ENCODE results near the gene FADS6. TPM values are rescaled to one million over a fixed set of nuclear protein-coding genes. Genes with fewer than 3 reads are reported as not detected.
A peak's percentile ranks its signal among the peaks of the same experiment; 100 is the strongest.

FADS6 gene
- total and polyA plus RNA-seq, 2 of the 13 experiments (the other 11 are each of a cell fraction or from before 2014, with no cell fraction given), result 0.11 TPM

- no peak overlapping the region for H3K9ac ChIP-seq (ENCODE audit: insufficient read depth, low read depth, low read length)
- peaks cover 10 to 63% of the 10 kb centered on the region in 2 experiments for H3K27me3 ChIP-seq (ENCODE audit: control insufficient read depth in 1 of 2, insufficient read depth in 2 of 2, low read length in 2 of 2)
- peak overlapping the region; percentile 26 to 61 (median 41); a peak in 4 of 6 replicates for H3K4me3 ChIP-seq (replicated peaks in 1 of 3; ENCODE audit: insufficient read depth in 1 of 3, low read depth in 2 of 3, low read length in 3 of 3)
- H3K36me3 ChIP-seq (replicated peaks in 1 of 2; ENCODE audit: control insufficient read depth in 1 of 2, insufficient read depth in 2 of 2, low read length in 2 of 2), result no peaks in the 10 kb centered on the region
- no peaks in the 10 kb centered on the region for H3K9me3 ChIP-seq (ENCODE audit: low read length)
- H3K4me1 ChIP-seq (ENCODE audit: insufficient read depth, low read length), result peaks cover 26% of the 10 kb centered on the region
- no peaks in the 10 kb centered on the region for H4K20me1 ChIP-seq (ENCODE audit: insufficient read depth, low read length)
- DNase-seq (ENCODE audit: low spot score) (no peak), ATAC-seq (peak; percentile 33), FAIRE-seq (no peak)
- no peak overlapping the region for H3K27ac ChIP-seq (ENCODE audit: extremely low read length, insufficient read depth, low read length)
- peak overlapping the region; percentile 77 for H3K4me2 ChIP-seq (ENCODE audit: low read depth, low read length)
- in situ Hi-C loops (cut with HindIII; ENCODE audit: extremely low pct_ligation_motif_present, low pct_unique_long_range_greater_than_20kb), result no loop called here
- BruUV-seq (replicated peaks), result no TSS peak
- under 1% methylated on average over 13 of the region's 22 CpGs for WGBS (ENCODE audit: low lambda C conversion rate)
- no peaks in the 10 kb centered on the region for H3K79me2 ChIP-seq (ENCODE audit: insufficient read depth, low read length)
- intact Hi-C loops (cut with micrococcal nuclease; ENCODE audit: unreplicated experiment), result no loop called here
- POLR2A ChIA-PET, result interaction anchor here (1.4 kb wide), 1 partner anchor 21 kb away, joined by 9 read pairs; the partner anchor contains the start of gene FDXR
- CTCF ChIA-PET (ENCODE audit: low intra/inter-chr PET ratio, low total read pairs), result no interaction called here
- H2AFZ ChIP-seq (ENCODE audit: low read length), result no peak overlapping the region
- TF ChIP-seq FOXC1 (CRISPR knock-in tag; IDR thresholded peaks at IDR 0.05; ENCODE audit: borderline replicate concordance), result 0 out of 2 replicates have a peak, but pooled peaks have one; percentile 0
- TF ChIP-seq REPIN1 (CRISPR knock-in tag; IDR thresholded peaks at IDR 0.05; ENCODE audit: borderline replicate concordance, low read depth), result no peak
- no peak for TF ChIP-seq KDM3A (CRISPR knock-in tag; IDR thresholded peaks at IDR 0.05; ENCODE audit: low read depth)
- TF ChIP-seq HIVEP1 (CRISPR knock-in tag; IDR thresholded peaks at IDR 0.05), result no peak
- peak; percentile 5; the same call in 1 of the 2 replicates for TF ChIP-seq NR2F6 (IDR thresholded peaks at IDR 0.05)
- no peak for TF ChIP-seq NR2F6 (CRISPR knock-in tag; IDR thresholded peaks at IDR 0.05)
- no peak for TF ChIP-seq FIP1L1 (IDR thresholded peaks at IDR 0.05; ENCODE audit: borderline replicate concordance, insufficient read depth, low read depth, low read length)
- no peak for TF ChIP-seq GFI1 (CRISPR knock-in tag; IDR thresholded peaks at IDR 0.05; ENCODE audit: borderline replicate concordance)
- TF ChIP-seq, protein P1, sequence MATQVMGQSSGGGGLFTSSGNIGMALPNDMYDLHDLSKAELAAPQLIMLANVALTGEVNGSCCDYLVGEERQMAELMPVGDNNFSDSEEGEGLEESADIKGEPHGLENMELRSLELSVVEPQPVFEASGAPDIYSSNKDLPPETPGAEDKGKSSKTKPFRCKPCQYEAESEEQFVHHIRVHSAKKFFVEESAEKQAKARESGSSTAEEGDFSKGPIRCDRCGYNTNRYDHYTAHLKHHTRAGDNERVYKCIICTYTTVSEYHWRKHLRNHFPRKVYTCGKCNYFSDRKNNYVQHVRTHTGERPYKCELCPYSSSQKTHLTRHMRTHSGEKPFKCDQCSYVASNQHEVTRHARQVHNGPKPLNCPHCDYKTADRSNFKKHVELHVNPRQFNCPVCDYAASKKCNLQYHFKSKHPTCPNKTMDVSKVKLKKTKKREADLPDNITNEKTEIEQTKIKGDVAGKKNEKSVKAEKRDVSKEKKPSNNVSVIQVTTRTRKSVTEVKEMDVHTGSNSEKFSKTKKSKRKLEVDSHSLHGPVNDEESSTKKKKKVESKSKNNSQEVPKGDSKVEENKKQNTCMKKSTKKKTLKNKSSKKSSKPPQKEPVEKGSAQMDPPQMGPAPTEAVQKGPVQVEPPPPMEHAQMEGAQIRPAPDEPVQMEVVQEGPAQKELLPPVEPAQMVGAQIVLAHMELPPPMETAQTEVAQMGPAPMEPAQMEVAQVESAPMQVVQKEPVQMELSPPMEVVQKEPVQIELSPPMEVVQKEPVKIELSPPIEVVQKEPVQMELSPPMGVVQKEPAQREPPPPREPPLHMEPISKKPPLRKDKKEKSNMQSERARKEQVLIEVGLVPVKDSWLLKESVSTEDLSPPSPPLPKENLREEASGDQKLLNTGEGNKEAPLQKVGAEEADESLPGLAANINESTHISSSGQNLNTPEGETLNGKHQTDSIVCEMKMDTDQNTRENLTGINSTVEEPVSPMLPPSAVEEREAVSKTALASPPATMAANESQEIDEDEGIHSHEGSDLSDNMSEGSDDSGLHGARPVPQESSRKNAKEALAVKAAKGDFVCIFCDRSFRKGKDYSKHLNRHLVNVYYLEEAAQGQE (IDR thresholded peaks at IDR 0.05; ENCODE audit: borderline replicate concordance in 1 of 2, low read depth in 1 of 2, low read length in 2 of 2), result no peak
- TF ChIP-seq, protein P2, sequence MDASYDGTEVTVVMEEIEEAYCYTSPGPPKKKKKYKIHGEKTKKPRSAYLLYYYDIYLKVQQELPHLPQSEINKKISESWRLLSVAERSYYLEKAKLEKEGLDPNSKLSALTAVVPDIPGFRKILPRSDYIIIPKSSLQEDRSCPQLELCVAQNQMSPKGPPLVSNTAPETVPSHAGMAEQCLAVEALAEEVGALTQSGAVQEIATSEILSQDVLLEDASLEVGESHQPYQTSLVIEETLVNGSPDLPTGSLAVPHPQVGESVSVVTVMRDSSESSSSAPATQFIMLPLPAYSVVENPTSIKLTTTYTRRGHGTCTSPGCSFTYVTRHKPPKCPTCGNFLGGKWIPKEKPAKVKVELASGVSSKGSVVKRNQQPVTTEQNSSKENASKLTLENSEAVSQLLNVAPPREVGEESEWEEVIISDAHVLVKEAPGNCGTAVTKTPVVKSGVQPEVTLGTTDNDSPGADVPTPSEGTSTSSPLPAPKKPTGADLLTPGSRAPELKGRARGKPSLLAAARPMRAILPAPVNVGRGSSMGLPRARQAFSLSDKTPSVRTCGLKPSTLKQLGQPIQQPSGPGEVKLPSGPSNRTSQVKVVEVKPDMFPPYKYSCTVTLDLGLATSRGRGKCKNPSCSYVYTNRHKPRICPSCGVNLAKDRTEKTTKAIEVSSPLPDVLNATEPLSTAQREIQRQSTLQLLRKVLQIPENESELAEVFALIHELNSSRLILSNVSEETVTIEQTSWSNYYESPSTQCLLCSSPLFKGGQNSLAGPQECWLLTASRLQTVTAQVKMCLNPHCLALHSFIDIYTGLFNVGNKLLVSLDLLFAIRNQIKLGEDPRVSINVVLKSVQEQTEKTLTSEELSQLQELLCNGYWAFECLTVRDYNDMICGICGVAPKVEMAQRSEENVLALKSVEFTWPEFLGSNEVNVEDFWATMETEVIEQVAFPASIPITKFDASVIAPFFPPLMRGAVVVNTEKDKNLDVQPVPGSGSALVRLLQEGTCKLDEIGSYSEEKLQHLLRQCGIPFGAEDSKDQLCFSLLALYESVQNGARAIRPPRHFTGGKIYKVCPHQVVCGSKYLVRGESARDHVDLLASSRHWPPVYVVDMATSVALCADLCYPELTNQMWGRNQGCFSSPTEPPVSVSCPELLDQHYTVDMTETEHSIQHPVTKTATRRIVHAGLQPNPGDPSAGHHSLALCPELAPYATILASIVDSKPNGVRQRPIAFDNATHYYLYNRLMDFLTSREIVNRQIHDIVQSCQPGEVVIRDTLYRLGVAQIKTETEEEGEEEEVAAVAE (CRISPR knock-in tag; IDR thresholded peaks at IDR 0.05; ENCODE audit: borderline replicate concordance), result no peak
- no peak for TF ChIP-seq JUND (CRISPR knock-in tag; IDR thresholded peaks at IDR 0.05)
- TF ChIP-seq SRY (CRISPR knock-in tag; IDR thresholded peaks at IDR 0.05), result no peak
- no peak for TF ChIP-seq SNAPC5 (CRISPR knock-in tag; IDR thresholded peaks at IDR 0.05; ENCODE audit: borderline replicate concordance)
- no peak for TF ChIP-seq MAF1 (CRISPR knock-in tag; IDR thresholded peaks at IDR 0.05; ENCODE audit: borderline replicate concordance)
- TF ChIP-seq PHF5A (CRISPR knock-in tag; IDR thresholded peaks at IDR 0.05; ENCODE audit: low read depth, unreplicated experiment), result no peak
- peak; percentile 4; the same call in 1 of the 2 replicates for TF ChIP-seq SPEN (CRISPR knock-in tag; IDR thresholded peaks at IDR 0.05; ENCODE audit: low read depth)
Measured at GRCh38 chr17:74893936-74894671, 671 bp upstream of the FADS6 start.
